H1 (cell line): ENCODE results near the gene PLEKHM3. TPM values are rescaled to one million over a fixed set of nuclear protein-coding genes. Genes with fewer than 3 reads are reported as not detected.

ENCODE experiments used
- RXRA ChIP-seq: IDR thresholded peaks from 2 replicates; pipeline ENCODE4 v1.6.1; 2011; ENCODE audit warnings: low read depth, mild to moderate bottlenecking, low read length, moderate library complexity; ENCODE audit not compliant: insufficient read depth
- SRF ChIP-seq: IDR thresholded peaks from 2 replicates; pipeline ENCODE4 v1.6.1; 2011; ENCODE audit warnings: mild to moderate bottlenecking, low read depth, low read length, moderate library complexity
- polyA plus RNA-seq, 7 experiments: library from polyadenylated mRNA; depleted of rRNA in 3 of 7; stranded (reverse) in 5 of 7; unstranded in 2 of 7; fragments of >200 nt in 5 of 7; fragments of 200-250 nt in 2 of 7; gene quantifications; 1 replicate in 5 of 7; 2 replicates in 1 of 7; 4 replicates in 1 of 7; pipeline versions ENCODE4 v1.2.1 to v1.2.3, GENCODE V29; 2011 to 2013; ENCODE audit warnings: missing spikeins in 2 of 7, mixed read lengths in 2 of 7
- total RNA-seq: library from RNA; stranded (reverse); fragmentation: NEBNext Ultra II Directional; extraction: Animal tissue kit (Norgen Biotek cat#: 25700); gene quantifications from 2 replicates; pipeline ENCODE4 v1.2.1, GENCODE V29; 2021
- TF ChIP-seq, protein P1 (sequence below): fragments of 300-600 bp; sonication (generic); IDR thresholded peaks from 2 replicates; pipeline ENCODE4 v1.7.1; 2012; ENCODE audit warnings: low read length, moderate library complexity, mild to moderate bottlenecking, inconsistent platforms; ENCODE audit not compliant: insufficient replicate concordance

PLEKHM3 gene
- total and polyA plus RNA-seq, 2 of the 8 experiments (the other 6 are each of a cell fraction or from before 2014, with no cell fraction given): 2.3 to 5.8 TPM

DNA sequence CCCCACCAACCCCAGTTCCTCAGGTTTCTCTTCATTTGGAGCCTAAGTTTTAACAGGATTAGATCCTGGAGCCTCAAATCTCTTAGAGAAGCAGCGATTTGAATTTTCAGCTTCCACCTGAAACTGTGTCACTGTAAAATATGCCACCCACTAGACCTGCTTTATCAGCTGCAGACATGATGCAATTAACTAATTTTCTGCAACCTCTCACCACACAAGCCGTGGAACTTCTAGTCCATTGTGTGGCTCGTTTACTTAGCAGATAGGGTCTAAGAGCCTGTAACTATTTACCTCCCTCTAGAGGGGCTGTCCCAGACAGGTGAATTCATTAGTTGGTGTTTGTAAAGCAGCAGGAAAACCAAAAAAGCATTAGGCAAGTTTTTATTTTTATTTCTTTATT is 224.1 kb downstream of the PLEKHM3 start (continued):
- TF ChIP-seq, protein P1, sequence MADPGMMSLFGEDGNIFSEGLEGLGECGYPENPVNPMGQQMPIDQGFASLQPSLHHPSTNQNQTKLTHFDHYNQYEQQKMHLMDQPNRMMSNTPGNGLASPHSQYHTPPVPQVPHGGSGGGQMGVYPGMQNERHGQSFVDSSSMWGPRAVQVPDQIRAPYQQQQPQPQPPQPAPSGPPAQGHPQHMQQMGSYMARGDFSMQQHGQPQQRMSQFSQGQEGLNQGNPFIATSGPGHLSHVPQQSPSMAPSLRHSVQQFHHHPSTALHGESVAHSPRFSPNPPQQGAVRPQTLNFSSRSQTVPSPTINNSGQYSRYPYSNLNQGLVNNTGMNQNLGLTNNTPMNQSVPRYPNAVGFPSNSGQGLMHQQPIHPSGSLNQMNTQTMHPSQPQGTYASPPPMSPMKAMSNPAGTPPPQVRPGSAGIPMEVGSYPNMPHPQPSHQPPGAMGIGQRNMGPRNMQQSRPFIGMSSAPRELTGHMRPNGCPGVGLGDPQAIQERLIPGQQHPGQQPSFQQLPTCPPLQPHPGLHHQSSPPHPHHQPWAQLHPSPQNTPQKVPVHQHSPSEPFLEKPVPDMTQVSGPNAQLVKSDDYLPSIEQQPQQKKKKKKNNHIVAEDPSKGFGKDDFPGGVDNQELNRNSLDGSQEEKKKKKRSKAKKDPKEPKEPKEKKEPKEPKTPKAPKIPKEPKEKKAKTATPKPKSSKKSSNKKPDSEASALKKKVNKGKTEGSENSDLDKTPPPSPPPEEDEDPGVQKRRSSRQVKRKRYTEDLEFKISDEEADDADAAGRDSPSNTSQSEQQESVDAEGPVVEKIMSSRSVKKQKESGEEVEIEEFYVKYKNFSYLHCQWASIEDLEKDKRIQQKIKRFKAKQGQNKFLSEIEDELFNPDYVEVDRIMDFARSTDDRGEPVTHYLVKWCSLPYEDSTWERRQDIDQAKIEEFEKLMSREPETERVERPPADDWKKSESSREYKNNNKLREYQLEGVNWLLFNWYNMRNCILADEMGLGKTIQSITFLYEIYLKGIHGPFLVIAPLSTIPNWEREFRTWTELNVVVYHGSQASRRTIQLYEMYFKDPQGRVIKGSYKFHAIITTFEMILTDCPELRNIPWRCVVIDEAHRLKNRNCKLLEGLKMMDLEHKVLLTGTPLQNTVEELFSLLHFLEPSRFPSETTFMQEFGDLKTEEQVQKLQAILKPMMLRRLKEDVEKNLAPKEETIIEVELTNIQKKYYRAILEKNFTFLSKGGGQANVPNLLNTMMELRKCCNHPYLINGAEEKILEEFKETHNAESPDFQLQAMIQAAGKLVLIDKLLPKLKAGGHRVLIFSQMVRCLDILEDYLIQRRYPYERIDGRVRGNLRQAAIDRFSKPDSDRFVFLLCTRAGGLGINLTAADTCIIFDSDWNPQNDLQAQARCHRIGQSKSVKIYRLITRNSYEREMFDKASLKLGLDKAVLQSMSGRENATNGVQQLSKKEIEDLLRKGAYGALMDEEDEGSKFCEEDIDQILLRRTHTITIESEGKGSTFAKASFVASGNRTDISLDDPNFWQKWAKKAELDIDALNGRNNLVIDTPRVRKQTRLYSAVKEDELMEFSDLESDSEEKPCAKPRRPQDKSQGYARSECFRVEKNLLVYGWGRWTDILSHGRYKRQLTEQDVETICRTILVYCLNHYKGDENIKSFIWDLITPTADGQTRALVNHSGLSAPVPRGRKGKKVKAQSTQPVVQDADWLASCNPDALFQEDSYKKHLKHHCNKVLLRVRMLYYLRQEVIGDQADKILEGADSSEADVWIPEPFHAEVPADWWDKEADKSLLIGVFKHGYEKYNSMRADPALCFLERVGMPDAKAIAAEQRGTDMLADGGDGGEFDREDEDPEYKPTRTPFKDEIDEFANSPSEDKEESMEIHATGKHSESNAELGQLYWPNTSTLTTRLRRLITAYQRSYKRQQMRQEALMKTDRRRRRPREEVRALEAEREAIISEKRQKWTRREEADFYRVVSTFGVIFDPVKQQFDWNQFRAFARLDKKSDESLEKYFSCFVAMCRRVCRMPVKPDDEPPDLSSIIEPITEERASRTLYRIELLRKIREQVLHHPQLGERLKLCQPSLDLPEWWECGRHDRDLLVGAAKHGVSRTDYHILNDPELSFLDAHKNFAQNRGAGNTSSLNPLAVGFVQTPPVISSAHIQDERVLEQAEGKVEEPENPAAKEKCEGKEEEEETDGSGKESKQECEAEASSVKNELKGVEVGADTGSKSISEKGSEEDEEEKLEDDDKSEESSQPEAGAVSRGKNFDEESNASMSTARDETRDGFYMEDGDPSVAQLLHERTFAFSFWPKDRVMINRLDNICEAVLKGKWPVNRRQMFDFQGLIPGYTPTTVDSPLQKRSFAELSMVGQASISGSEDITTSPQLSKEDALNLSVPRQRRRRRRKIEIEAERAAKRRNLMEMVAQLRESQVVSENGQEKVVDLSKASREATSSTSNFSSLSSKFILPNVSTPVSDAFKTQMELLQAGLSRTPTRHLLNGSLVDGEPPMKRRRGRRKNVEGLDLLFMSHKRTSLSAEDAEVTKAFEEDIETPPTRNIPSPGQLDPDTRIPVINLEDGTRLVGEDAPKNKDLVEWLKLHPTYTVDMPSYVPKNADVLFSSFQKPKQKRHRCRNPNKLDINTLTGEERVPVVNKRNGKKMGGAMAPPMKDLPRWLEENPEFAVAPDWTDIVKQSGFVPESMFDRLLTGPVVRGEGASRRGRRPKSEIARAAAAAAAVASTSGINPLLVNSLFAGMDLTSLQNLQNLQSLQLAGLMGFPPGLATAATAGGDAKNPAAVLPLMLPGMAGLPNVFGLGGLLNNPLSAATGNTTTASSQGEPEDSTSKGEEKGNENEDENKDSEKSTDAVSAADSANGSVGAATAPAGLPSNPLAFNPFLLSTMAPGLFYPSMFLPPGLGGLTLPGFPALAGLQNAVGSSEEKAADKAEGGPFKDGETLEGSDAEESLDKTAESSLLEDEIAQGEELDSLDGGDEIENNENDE: no peak
- TF ChIP-seq RXRA (no peak), SRF (no peak)
- TF ChIP-seq, all 59 proteins: peak for 0
